ENCODE results near the gene MYBPHL.

Gene MYBPHL

DNA sequence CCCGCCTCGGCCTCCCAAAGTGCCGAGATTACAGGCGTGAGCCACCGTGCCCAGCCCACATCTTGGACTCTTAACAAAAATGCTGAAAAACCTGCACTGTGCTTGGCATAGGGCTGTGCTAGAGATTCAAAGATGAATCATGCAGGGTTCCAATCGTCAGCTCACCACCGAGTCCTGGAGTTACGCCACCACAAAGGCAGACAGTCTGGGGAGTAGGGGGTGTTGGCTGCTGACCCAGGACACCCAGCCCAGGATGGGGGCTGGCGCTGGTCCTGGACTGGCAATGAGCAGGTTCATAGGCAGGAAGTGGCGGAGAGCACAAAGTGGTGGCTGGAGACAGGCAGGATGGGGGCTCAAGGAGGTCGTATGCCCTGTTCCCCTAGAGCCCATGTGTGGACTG is 39.8 kb downstream of the MYBPHL start:
- no peak for DNase-seq (ENCODE audit: low read depth in 1 of 2, low spot score in 1 of 2)

- no peak for DNase-seq (ENCODE audit: low read depth in 1 of 2, low spot score in 1 of 2)
Measured at GRCh38 chr1:109265741-109266330, 41.0 kb downstream of the MYBPHL start.

DNA sequence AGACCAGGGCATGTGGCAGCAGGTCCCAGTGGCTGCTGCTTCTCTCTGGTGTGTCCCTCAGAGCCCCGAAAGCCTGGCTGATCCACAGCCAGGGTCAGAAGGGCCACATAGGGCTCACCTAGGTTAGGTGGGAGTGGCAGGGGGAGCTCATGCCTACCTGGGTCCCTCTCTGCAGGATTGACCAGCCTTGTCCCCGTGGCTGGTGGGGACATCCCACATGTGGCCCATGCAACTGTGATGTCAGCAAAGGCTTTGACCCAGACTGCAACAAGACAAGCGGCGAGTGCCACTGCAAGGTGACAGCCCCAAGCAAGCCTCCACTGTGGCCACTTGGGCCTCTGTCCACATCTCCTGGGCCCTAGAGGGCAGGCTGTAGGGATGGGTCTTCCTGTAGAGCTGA is 41.8 kb downstream of the MYBPHL start:
- no peak for DNase-seq (ENCODE audit: low read depth in 1 of 2, low spot score in 1 of 2)

DNA sequence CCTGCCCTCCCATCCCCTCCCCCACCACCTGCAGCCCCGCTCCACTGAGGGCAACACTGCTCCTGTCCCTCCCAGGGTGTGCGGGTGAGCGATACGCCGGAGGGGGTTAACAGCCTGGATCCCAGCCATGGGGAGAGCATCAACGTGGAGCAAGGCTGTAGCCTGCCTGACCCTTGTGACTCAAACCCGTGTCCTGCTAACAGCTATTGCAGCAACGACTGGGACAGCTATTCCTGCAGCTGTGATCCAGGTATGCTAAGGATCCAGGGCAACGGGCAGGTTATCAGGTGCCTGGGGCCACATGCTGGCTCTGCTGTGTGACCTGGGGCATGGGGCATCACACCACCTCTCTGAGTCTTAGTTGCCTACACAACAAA is 42.4 kb downstream of the MYBPHL start:
- DNase-seq (ENCODE audit: low read depth in 1 of 2, low spot score in 1 of 2): no peak

DNA sequence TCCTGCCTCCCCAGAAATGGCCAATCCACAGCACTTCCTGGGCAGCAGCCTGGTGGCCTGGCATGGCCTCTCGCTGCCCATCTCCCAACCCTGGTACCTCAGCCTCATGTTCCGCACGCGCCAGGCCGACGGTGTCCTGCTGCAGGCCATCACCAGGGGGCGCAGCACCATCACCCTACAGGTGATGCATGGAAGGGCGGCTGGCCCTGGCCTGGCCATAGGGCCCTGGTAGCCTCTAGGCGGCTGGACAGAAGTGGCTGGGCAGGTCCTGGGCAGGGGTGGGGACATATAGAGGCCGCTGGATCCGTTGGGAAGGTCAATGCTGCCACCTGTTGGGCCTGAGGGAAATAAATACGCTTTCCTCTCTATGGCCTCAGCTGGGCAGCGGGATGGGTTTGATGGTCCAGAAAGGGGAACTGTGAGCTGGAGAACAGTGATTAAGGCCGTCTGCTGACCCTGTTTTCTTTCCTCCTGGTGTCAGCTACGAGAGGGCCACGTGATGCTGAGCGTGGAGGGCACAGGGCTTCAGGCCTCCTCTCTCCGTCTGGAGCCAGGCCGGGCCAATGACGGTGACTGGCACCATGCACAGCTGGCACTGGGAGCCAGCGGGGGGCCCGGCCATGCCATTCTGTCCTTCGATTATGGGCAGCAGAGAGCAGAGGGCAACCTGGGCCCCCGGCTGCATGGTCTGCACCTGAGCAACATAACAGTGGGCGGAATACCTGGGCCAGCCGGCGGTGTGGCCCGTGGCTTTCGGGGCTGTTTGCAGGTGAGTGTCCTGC is 43.0 kb downstream of the MYBPHL start:
- DNase-seq (ENCODE audit: low read depth in 1 of 2, low spot score in 1 of 2): peak; percentile 57 to 60

- no peak for DNase-seq (ENCODE audit: low read depth in 1 of 2, low spot score in 1 of 2)
Measured at GRCh38 chr1:109263234-109263596, 43.6 kb downstream of the MYBPHL start.

- DNase-seq (ENCODE audit: low read depth in 1 of 2, low spot score in 1 of 2): no peak
Measured at GRCh38 chr1:109262231-109263055, 44.4 kb downstream of the MYBPHL start.

DNA sequence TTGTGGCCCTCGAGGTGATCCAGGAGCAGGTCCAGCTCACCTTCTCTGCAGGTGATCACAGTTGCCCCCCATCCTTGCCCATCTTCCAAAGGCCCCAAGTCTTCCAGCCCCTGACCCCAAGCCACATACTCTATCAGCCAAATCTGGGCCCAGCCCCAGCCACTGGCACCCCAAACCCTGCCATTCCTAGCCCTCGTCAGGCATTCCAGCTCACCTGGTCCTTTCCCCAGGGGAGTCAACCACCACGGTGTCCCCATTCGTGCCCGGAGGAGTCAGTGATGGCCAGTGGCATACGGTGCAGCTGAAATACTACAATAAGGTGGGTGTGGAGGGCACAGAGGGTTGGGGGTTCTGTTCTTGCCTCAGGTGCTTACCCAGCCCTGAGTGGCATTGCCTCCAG is 45.2 kb downstream of the MYBPHL start:
- no peak for DNase-seq (ENCODE audit: low read depth in 1 of 2, low spot score in 1 of 2)

GRCh38 chr1:109261006-109261405 is 45.8 kb downstream of the MYBPHL start:
- DNase-seq (ENCODE audit: low read depth in 1 of 2, low spot score in 1 of 2): no peak

DNA sequence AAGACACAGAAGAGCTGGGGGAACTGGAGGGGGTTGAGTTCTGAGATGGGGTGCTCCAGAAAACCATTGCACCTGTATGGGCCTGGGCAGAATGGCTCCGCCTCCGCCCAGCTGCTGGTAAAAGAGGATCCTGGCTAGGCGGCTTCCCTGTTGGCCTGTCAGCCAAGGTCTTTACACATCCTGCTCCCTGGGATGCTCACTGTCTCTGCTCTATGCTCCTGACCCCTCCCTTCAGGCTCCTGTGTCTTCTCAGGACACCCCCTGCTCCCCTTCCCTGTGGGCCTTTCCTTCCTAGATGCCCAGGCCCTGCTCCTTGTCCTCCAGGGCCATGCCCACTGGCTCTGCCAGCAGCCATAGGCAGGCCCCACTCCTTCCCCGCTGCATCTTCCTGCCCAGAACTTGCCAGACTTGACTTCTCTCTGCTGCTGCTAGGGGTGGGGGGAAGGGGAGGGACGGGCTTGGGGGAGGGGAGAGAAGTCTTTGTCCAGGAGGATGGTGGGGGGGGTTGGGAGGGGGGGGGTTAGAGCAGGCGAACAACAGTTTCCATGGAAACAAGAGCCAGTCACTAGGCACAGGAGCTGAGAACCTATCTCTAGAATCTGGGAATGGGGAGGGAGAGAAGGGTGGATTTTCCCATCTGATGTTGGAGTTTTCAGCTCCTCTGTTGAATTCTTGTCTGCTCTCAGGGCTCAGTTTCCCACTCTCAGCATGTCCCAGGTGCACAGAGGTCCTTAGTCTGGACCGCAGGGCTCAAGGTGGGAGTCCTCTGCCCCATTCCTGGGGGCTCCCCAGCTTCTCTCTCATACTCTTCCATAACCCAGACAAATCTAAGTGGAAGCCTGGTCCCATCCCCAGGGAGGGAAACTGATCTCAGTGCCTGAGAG is 46.9 kb downstream of the MYBPHL start:
- no peak for DNase-seq (ENCODE audit: low read depth in 1 of 2, low spot score in 1 of 2)

DNA sequence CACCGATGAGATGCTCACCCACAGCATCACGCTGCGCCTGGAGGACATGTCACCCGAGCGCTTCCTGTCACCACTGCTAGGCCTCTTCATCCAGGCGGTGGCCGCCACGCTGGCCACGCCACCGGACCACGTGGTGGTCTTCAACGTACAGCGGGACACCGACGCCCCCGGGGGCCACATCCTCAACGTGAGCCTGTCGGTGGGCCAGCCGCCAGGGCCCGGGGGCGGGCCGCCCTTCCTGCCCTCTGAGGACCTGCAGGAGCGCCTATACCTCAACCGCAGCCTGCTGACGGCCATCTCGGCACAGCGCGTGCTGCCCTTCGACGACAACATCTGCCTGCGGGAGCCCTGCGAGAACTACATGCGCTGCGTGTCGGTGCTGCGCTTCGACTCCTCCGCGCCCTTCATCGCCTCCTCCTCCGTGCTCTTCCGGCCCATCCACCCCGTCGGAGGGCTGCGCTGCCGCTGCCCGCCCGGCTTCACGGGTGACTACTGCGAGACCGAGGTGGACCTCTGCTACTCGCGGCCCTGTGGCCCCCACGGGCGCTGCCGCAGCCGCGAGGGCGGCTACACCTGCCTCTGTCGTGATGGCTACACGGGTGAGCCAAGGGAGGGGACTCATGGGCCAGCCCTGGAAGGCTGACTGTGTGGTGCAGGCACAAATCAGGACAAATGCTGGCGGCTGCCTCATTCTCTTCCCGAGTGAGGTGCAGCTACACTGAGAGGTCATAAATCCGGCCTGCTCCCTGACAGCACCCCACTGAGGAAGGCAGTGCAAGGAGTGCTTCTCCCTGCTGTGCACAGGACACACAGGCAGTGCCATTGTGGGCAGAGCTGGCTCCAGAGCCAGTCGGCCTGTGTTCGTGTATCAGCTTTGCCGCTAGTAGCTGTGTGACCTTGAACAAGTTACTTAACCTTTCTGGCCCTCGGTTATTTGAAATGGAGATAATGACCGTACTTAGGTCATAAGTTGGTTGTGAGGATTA is 48.0 kb downstream of the MYBPHL start:
- DNase-seq (ENCODE audit: low read depth in 1 of 2, low spot score in 1 of 2): no peak

DNA sequence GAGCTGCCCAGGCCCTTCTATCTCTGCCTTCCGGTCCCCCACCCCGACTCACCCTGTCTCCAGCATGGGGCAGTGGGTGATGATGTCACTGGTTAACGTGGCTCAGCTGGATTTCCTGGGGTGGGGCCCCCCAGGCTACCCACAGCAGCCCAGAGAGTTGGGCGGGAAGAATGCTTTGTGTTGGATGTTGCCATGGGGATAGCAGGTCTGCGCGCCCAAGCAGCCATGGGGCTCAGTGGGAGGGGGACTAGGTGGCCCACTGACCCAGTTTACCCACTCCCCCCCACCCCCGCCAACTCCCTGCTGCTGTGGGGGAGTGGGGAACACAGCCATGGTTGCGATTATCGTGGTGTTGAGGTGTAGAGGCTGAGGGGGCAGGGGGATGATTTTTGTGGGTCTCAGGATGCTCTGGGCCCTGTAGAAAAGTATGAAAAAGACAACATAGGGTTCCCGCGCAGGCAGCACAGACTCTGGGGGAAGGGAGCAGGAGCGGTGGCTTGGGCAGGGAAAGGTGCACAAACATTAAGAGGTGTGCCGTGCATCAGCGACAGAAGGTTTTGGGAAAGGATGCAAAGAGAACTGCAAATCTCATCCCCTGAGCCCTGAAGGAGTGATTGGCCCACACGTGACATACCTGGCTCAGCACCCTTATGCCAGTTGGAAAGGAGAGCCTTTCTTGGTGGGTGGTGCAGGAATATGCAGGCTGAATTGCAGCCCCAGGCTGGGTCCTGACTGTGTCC is 49.0 kb downstream of the MYBPHL start:
- DNase-seq (ENCODE audit: low read depth in 1 of 2, low spot score in 1 of 2): no peak

GRCh38 chr1:109256971-109257681 is 49.7 kb downstream of the MYBPHL start:
- no peak for DNase-seq (ENCODE audit: low read depth in 1 of 2, low spot score in 1 of 2)

- DNase-seq (ENCODE audit: low read depth in 1 of 2, low spot score in 1 of 2): no peak
Measured at GRCh38 chr1:109256085-109256484, 50.7 kb downstream of the MYBPHL start.

DNA sequence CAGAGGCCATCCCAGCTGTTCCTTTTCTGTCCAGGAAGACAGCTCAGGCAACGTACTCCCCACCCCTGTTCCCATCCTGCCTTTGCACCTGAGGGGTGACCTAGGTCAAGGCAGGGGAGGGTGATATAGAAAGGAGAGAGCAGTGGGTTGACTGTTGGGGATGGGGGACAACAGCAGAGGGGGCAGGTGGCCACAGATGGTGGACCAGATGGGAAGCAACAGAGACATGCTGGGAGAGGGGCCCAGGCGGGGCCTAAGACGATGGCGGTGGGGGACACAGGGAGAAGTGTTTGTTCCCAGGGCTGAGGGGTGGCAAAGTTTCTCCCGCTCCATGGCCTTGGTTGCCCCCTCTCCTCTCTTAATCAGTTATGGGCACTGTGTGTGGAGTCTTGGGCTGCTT is 51.1 kb downstream of the MYBPHL start:
- no peak for DNase-seq (ENCODE audit: low read depth in 1 of 2, low spot score in 1 of 2)

DNA sequence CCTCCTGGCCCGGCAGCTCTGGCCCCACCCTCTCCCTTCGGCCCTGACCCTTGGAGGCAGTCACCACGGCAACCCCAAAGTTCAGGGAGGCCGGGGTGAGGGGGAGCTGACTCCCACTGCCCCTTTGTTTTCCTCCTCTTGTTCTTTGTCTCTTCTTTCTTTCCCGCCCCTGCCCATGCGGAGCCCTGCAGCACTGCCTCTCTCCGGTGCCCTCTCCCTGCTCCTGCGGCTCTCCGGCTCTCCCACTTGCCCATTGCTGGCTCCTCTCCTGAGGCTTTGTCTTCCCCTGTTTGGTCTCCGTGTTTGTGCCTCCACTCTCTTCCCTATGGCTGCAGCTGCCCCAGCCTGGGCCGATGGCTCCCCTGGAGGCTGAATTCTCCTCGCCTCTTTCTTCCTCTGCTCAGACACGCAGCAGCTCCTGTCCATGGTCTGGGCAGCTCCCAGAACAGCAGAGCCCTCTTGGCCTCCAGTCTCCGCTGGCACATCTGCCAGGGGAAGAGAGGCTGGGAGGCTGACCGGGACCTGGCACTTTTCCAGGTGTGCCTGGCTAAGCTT is 51.6 kb downstream of the MYBPHL start:
- no peak for DNase-seq (ENCODE audit: low read depth in 1 of 2, low spot score in 1 of 2)

GRCh38 chr1:109254621-109255096 is 52.2 kb downstream of the MYBPHL start:
- no peak for DNase-seq (ENCODE audit: low read depth in 1 of 2, low spot score in 1 of 2)

All from activated T-helper 1 cell treated with anti-CD3 and anti-CD28 coated beads, Interleukin-2, amount 50 U/mL, for 16 hours (primary cell).